K562 (cell line): ENCODE results near the gene NDUFA13. TPM values are rescaled to one million over a fixed set of nuclear protein-coding genes. Genes with fewer than 3 reads are reported as not detected.

Experiments used
- ATF3 ChIP-seq, 2 experiments: fragments of 450-650 bp in 1 of 2; sonication (generic) in 1 of 2; formaldehyde crosslinking in 1 of 2; IDR thresholded peaks in 1 of 2; conservative IDR thresholded peaks in 1 of 2; 2 replicates each; pipeline versions ENCODE4 v1.6.1 to v1.8.1; 2016 to 2023; ENCODE audit warnings: mild to moderate bottlenecking in 2 of 2, moderate library complexity in 2 of 2, inconsistent platforms in 1 of 2, missing genetic modification reagents in 1 of 2
- CREB5 ChIP-seq: fragments of 250-450 bp; sonication (Bioruptor Pico); IDR thresholded peaks from 2 replicates; pipeline ENCODE4 v1.5.0; 2020; ENCODE audit warnings: mild to moderate bottlenecking
- GTF2E2 ChIP-seq: fragments of 200-800 bp; sonication (Bioruptor generic); IDR thresholded peaks from 2 replicates; pipeline ENCODE4 v1.6.1; 2016; ENCODE audit warnings: missing genetic modification characterization, missing compliant biosample characterization
- HNRNPUL1 ChIP-seq: fragments of 200-400 bp; formaldehyde crosslinking; IDR thresholded peaks from 2 replicates; pipeline ENCODE4 v1.6.1; 2017; ENCODE audit warnings: low read length
- MAFK ChIP-seq: IDR thresholded peaks from 2 replicates; pipeline ENCODE4 v1.6.1; 2011; ENCODE audit warnings: low read length, improper control_type of control experiment
- MEF2D ChIP-seq: conservative IDR thresholded peaks from 2 replicates; pipeline ENCODE4 v1.6.1; 2016; ENCODE audit warnings: low read depth, missing genetic modification characterization, missing compliant biosample characterization
- MTA3 ChIP-seq: fragments of 450-650 bp; formaldehyde crosslinking; IDR thresholded peaks from 2 replicates; pipeline ENCODE4 v1.6.1; 2017; ENCODE audit warnings: mild to moderate bottlenecking, borderline replicate concordance
- RBFOX2 ChIP-seq: fragments of 200-400 bp; formaldehyde crosslinking; IDR thresholded peaks from 2 replicates; pipeline ENCODE4 v1.6.1; 2017; ENCODE audit warnings: low read depth, mild to moderate bottlenecking, low read length, moderate library complexity
- TGIF2 ChIP-seq: sonication (generic); formaldehyde crosslinking; IDR thresholded peaks from 2 replicates; pipeline ENCODE4 v1.8.1; 2022; ENCODE audit warnings: mild to moderate bottlenecking, missing genetic modification reagents, moderate library complexity
- TSC22D4 ChIP-seq: fragments of 450-650 bp; IDR thresholded peaks from 2 replicates; pipeline ENCODE4 v1.6.1; 2016; ENCODE audit warnings: missing genetic modification characterization, missing biosample characterization, control low read depth
- ZNF217 ChIP-seq: sonication (generic); formaldehyde crosslinking; IDR thresholded peaks from 2 replicates; pipeline ENCODE4 v1.8.0; 2022; ENCODE audit warnings: mild to moderate bottlenecking, missing genetic modification reagents
- ZNF318 ChIP-seq, 2 experiments: fragments of 450-650 bp; IDR thresholded peaks; 2 replicates each; pipeline ENCODE4 v1.6.1; 2016; ENCODE audit warnings: mild to moderate bottlenecking in 2 of 2, borderline replicate concordance in 1 of 2, low read depth in 1 of 2, moderate library complexity in 1 of 2
- ZNF644 ChIP-seq: fragments of 200-800 bp; sonication (Bioruptor generic); IDR thresholded peaks from 2 replicates; pipeline ENCODE4 v1.6.1; 2016; ENCODE audit warnings: low read depth, missing genetic modification characterization, missing compliant biosample characterization
- polyA plus RNA-seq, 8 experiments: library from polyadenylated mRNA; depleted of rRNA in 4 of 8; stranded (reverse) in 5 of 8; unstranded in 3 of 8; fragments of >200 nt; fragmentation: Nextera tagmentation in 2 of 8; fragmentation: Illumina TruSeq in 1 of 8; extraction: Ambion mirVana in 2 of 8; extraction: Trizol in 1 of 8; gene quantifications; 2 replicates each; pipeline versions ENCODE4 v1.2.1 to v1.2.3, GENCODE V29; 2011 to 2014; ENCODE audit warnings: inconsistent platforms in 1 of 8, missing spikeins in 1 of 8
- total RNA-seq, 7 experiments: library from RNA; depleted of rRNA in 6 of 7; stranded (reverse); fragments of >200 nt in 6 of 7; fragmentation: Illumina TruSeq in 2 of 7; extraction: Trizol in 2 of 7; gene quantifications; 2 replicates each; pipeline versions ENCODE4 v1.2.1 to v1.2.3, GENCODE V29; 2011 to 2021; ENCODE audit warnings: low replicate concordance in 1 of 7

NDUFA13 gene
- total and polyA plus RNA-seq, 9 of the 15 experiments (the other 6 are each of a cell fraction or from before 2014, with no cell fraction given) = 146 to 596 (median 429) TPM

- TF ChIP-seq MEF2D (no peak), CREB5 (CRISPR knock-in tag) (no peak), MAFK (no peak), ZNF644 (no peak), RBFOX2 (no peak), ZNF318 (IDR thresholded peaks at IDR 0.05; ENCODE audit: borderline replicate concordance in 1 of 2, low read depth in 1 of 2) (no peak), HNRNPUL1 (no peak), TGIF2 (CRISPR knock-in tag) (no peak), ATF3 (IDR thresholded peaks at IDR 0.05) (peak; percentile 72), ATF3 (CRISPR knock-in tag; conservative IDR thresholded peaks at IDR 0.05) (no peak), TSC22D4 (tag) (no peak), GTF2E2 (tag) (no peak), MTA3 (no peak), ZNF217 (CRISPR knock-in tag) (no peak)
These were observed 13.9 kb downstream of the NDUFA13 start (continued) for GRCh38 chr19:19529783-19530422.
